Measurements from ENCODE around the gene GLOD5. TPM values are rescaled to one million over a fixed set of nuclear protein-coding genes. Genes with fewer than 3 reads are reported as not detected.
A peak's percentile ranks its signal among the peaks of the same experiment; 100 is the strongest.

Gene GLOD5
- total RNA-seq, 1 experiment from 2014 or later: not detected

DNA sequence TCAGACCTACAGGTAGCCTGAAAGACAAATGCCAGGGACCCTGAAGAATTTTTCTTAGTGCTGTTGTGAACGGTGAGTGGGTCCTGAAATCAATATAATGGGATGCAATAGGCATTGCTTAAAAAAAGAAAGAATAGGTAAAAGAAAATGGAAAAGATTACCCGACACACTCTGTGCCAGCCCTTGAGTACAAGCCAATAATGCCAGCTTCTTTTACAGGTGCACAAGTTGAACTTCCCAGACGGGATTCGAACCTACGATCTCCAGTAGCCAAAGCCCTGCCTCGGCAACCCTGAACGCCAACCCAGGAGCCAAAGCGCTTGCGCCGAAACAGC is 24.7 kb upstream of the GLOD5 start:
- peaks cover 8% of the 10 kb centered on the region for H3K9me3 Mint-ChIP-seq (ENCODE audit: unreplicated experiment)
- DNase-seq (ENCODE audit: unreplicated experiment): no peak
- no TSS peak for BruUV-seq (replicated peaks)

DNA sequence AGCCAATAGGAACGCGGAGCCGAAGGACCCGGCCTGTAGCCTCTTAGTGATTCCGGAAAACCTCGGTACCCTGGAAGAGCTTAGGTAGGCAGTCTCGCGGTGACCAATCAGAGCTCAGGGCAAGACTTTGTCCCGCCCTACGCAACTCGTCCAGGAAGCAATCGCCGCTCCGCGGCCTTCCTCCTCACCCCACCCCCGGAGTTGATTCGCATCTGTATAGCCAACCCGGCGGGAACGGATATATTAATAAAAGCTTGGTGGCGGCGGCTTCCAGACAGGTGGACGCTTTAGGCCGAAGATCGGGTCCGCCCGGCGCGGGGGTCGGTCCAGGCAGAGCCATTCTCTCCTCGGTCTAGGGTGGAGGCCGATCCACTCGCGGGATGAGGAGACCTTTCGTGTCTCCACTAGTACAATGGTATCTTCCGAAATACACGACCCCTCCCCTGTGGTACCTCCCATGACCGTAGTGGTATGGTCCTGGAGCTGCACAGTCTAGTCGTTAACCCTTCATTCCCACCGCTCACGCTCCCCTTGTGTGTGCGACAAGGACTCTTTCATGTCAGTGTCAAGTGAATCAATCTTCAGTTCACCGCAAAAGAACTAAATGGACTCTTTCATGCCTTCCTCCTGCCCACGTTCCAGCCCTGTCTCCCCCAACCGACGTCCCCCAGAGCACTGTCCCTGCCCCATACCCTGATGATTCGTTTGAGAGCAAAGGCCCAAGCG is 24.2 kb upstream of the GLOD5 start:
- peak overlapping the region; percentile 74 for H3K4me3 Mint-ChIP-seq (ENCODE audit: unreplicated experiment)
- peaks cover 8% of the 10 kb centered on the region for H3K9me3 Mint-ChIP-seq (ENCODE audit: unreplicated experiment)

More for the DNA sequence above, 24.7 kb upstream of the GLOD5 start:
- ChIA-PET CTCF (interaction anchor here (1.2 kb wide), 1 partner anchor 210 kb away, joined by 3 read pairs; no protein-coding TSS in a partner anchor), POLR2A (interaction anchor here (0.6 to 3.2 kb wide), 18 partner anchors 10 to 1184 kb away, joined by 3 to 15 read pairs (median 4); partner anchors contain the start of genes HDAC6, PQBP1, SLC35A2 and SUV39H1)
- peak overlapping the region; percentile 68 for H3K27ac Mint-ChIP-seq (ENCODE audit: low read depth, unreplicated experiment)
- TF ChIP-seq, protein P1, sequence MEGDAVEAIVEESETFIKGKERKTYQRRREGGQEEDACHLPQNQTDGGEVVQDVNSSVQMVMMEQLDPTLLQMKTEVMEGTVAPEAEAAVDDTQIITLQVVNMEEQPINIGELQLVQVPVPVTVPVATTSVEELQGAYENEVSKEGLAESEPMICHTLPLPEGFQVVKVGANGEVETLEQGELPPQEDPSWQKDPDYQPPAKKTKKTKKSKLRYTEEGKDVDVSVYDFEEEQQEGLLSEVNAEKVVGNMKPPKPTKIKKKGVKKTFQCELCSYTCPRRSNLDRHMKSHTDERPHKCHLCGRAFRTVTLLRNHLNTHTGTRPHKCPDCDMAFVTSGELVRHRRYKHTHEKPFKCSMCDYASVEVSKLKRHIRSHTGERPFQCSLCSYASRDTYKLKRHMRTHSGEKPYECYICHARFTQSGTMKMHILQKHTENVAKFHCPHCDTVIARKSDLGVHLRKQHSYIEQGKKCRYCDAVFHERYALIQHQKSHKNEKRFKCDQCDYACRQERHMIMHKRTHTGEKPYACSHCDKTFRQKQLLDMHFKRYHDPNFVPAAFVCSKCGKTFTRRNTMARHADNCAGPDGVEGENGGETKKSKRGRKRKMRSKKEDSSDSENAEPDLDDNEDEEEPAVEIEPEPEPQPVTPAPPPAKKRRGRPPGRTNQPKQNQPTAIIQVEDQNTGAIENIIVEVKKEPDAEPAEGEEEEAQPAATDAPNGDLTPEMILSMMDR (IDR thresholded peaks at IDR 0.05; ENCODE audit: unreplicated experiment): no peak
- peaks cover 6% of the 10 kb centered on the region for H3K4me1 Mint-ChIP-seq (ENCODE audit: insufficient read depth, unreplicated experiment)
- peak overlapping the region; percentile 74 for H3K4me3 Mint-ChIP-seq (ENCODE audit: unreplicated experiment)
- no peaks in the 10 kb centered on the region for H3K27me3 Mint-ChIP-seq (ENCODE audit: insufficient read depth, unreplicated experiment)
- intact Hi-C loops (cut with micrococcal nuclease): no loop called here
- peaks cover 13% of the 10 kb centered on the region for H3K36me3 Mint-ChIP-seq (ENCODE audit: insufficient read depth, unreplicated experiment)

DNA sequence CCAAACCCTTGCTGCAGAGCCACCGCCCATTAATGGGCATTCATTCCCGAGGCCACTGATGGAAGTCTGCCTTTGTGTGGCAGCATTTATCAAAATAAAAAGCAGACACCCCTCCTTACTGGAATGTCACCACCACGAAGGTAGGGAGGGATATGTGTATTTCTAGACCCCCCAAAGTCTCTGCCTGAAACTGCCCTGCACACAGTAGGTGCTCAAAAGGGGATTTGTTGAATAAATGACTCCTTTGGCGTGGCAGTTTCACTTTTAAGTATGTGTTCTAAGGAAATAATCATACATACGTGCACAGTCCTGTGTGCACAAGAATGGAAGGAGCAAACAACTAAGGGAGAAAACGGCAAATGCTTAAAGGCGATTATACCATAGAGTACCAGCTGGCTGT is 23.6 kb upstream of the GLOD5 start:
- POLR2A ChIA-PET: interaction anchor here (0.6 to 3.2 kb wide), 8 partner anchors 40 to 511 kb away, joined by 4 to 15 read pairs (median 5); partner anchors contain the start of genes HDAC6, PQBP1, SUV39H1 and TIMM17B
- Mint-ChIP-seq H3K27ac (ENCODE audit: low read depth, unreplicated experiment) (peak overlapping the region; percentile 68), H3K4me1 (ENCODE audit: insufficient read depth, unreplicated experiment) (peaks cover 6% of the 10 kb centered on the region), H3K27me3 (ENCODE audit: insufficient read depth, unreplicated experiment) (no peaks in the 10 kb centered on the region), H3K36me3 (ENCODE audit: insufficient read depth, unreplicated experiment) (peaks cover 7% of the 10 kb centered on the region), H3K4me3 (ENCODE audit: unreplicated experiment) (peak overlapping the region; percentile 74), H3K9me3 (ENCODE audit: unreplicated experiment) (peaks cover 8% of the 10 kb centered on the region)
- BruUV-seq (replicated peaks): no TSS peak
- CTCF ChIA-PET: no interaction called here
- TF ChIP-seq, protein P1 (IDR thresholded peaks at IDR 0.05; ENCODE audit: unreplicated experiment): no peak
- intact Hi-C loops (cut with micrococcal nuclease): no loop called here
- DNase-seq (ENCODE audit: unreplicated experiment): no peak

More for the DNA sequence above, 24.2 kb upstream of the GLOD5 start:
- intact Hi-C loops (cut with micrococcal nuclease): no loop called here
- CTCF ChIA-PET: interaction anchor here (1.2 kb wide), 1 partner anchor 209 kb away, joined by 3 read pairs; no protein-coding TSS in a partner anchor
- peaks cover 10% of the 10 kb centered on the region for H3K36me3 Mint-ChIP-seq (ENCODE audit: insufficient read depth, unreplicated experiment)
- TSS peak; percentile 98 for BruUV-seq (replicated peaks)
- H3K27ac Mint-ChIP-seq (ENCODE audit: low read depth, unreplicated experiment): peak overlapping the region; percentile 68
- TF ChIP-seq, protein P1 (IDR thresholded peaks at IDR 0.05; ENCODE audit: unreplicated experiment): no peak
- H3K27me3 Mint-ChIP-seq (ENCODE audit: insufficient read depth, unreplicated experiment): no peaks in the 10 kb centered on the region
- DNase-seq (ENCODE audit: unreplicated experiment): peak; percentile 94
- peaks cover 6% of the 10 kb centered on the region for H3K4me1 Mint-ChIP-seq (ENCODE audit: insufficient read depth, unreplicated experiment)
- POLR2A ChIA-PET: interaction anchor here (0.6 to 3.2 kb wide), 18 partner anchors 11 to 1184 kb away, joined by 3 to 15 read pairs (median 4); partner anchors contain the start of genes HDAC6, PQBP1, SLC35A2 and SUV39H1

DNA sequence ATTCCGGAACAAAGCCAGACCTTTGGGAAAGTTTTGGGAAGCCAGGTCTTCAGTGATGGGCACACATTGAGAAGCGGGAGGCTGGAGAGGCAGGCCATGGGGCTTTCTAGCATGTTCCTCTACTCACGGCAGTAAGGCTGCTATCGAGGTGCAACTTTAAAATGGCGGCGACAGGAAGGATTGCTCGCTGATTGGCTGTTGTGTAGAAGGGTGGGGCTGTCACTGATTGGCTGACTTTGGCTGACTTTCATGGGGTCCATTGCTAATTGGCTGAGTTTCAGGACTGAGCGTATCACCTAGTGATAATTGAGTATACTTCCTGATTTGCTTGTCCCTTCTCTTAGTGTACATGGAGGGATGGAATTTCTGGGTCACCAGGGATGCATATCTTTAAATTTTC is 19.7 kb upstream of the GLOD5 start:
- H3K36me3 Mint-ChIP-seq (ENCODE audit: insufficient read depth, unreplicated experiment): no peaks in the 10 kb centered on the region
- no peak for DNase-seq (ENCODE audit: unreplicated experiment)
- no peaks in the 10 kb centered on the region for H3K4me1 Mint-ChIP-seq (ENCODE audit: insufficient read depth, unreplicated experiment)
- intact Hi-C loops (cut with micrococcal nuclease): no loop called here
- H3K4me3 Mint-ChIP-seq (ENCODE audit: unreplicated experiment): no peak overlapping the region
- ChIA-PET CTCF (no interaction called here), POLR2A (no interaction called here)
- H3K27ac Mint-ChIP-seq (ENCODE audit: low read depth, unreplicated experiment): no peak overlapping the region
- BruUV-seq (replicated peaks): no TSS peak
- TF ChIP-seq, protein P1 (IDR thresholded peaks at IDR 0.05; ENCODE audit: unreplicated experiment): no peak
- no peaks in the 10 kb centered on the region for H3K9me3 Mint-ChIP-seq (ENCODE audit: unreplicated experiment)
- H3K27me3 Mint-ChIP-seq (ENCODE audit: insufficient read depth, unreplicated experiment): no peaks in the 10 kb centered on the region

Measured in MCF 10A (cell line).